ENCODE measurements around the gene FEZ2. TPM values are rescaled to one million over a fixed set of nuclear protein-coding genes. Genes with fewer than 3 reads are reported as not detected.

Gene FEZ2
- total and polyA plus RNA-seq, 2 of the 8 experiments (the other 6 are each of a cell fraction or from before 2014, with no cell fraction given), result 7.5 to 16.4 TPM

DNA sequence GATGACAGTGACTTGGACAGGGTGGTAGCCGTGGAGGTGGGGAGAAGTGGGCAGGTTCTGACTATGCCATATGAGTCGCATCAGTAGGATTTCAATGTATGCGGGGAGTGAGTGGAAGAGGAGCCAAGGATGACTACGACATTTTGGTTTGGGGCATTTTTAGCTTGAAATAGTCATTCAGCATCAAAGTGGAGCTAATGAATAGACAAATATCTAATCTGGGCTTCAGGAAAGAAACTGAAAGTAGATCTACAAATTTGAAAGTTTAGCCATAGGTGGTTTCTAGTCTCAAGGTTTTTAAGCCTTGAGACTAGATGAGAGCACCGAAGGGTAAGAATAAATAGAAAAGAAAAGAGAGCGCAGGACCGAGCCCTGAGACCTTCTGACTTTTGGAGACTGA is 58.3 kb downstream of the FEZ2 start:
- Histone ChIP-seq H3K4me3 (ENCODE audit: extremely low read depth in 1 of 4, insufficient read depth in 2 of 4, low read depth in 3 of 4, low read length in 4 of 4) (no peak overlapping the region), H3K9ac (replicated peaks in 1 of 4; ENCODE audit: extremely low read depth in 1 of 4, low read depth in 3 of 4, low read length in 3 of 4) (no peak overlapping the region), H3K23me2 (ENCODE audit: low read depth, low read length) (no peaks in the 10 kb centered on the region), H4K91ac (replicated peaks; ENCODE audit: insufficient read length, low read length) (no peak overlapping the region), H3K4me2 (ENCODE audit: insufficient read depth in 1 of 2, low read depth in 2 of 2, low read length in 2 of 2) (no peak overlapping the region), H3K14ac (ENCODE audit: insufficient read length) (no peak overlapping the region), H3K27ac (ENCODE audit: low read depth, low read length) (no peak overlapping the region), H2BK120ac (replicated peaks; ENCODE audit: low read depth, low read length) (no peak overlapping the region), H3K4me1 (replicated peaks in 1 of 4; ENCODE audit: control insufficient read depth in 3 of 4, insufficient read depth in 4 of 4, low read length in 3 of 4) (no peaks in the 10 kb centered on the region), H3K9me3 (ENCODE audit: insufficient read depth in 2 of 2, low read depth in 1 of 2, low read length in 1 of 2) (no peaks in the 10 kb centered on the region), H4K20me1 (replicated peaks in 1 of 2; ENCODE audit: control insufficient read depth in 1 of 2, insufficient read depth in 2 of 2, low read length in 2 of 2) (peaks cover 0 to 2% of the 10 kb centered on the region in 2 experiments), H2BK5ac (ENCODE audit: low read depth, low read length) (no peak overlapping the region), H3K79me1 (ENCODE audit: low read depth, low read length) (no peaks in the 10 kb centered on the region; the same call in 1 of the 2 replicates), H2BK20ac (ENCODE audit: low read length) (no peak overlapping the region), H2AFZ (ENCODE audit: low read length) (no peak overlapping the region), H2BK12ac (ENCODE audit: low read depth, low read length) (no peak overlapping the region), H3K79me2 (ENCODE audit: control insufficient read depth in 1 of 2, insufficient read depth in 2 of 2, low read length in 2 of 2) (no peaks in the 10 kb centered on the region), H3K4ac (replicated peaks; ENCODE audit: insufficient read length, low read depth, low read length) (no peak overlapping the region), H4K5ac (ENCODE audit: insufficient read length, low read depth, low read length) (no peak overlapping the region), H2BK15ac (ENCODE audit: low read length) (no peak overlapping the region), H3K27me3 (replicated peaks in 1 of 4; ENCODE audit: control insufficient read depth in 3 of 4, extremely low read depth in 1 of 4, insufficient read depth in 3 of 4, low read length in 3 of 4) (no peaks in the 10 kb centered on the region), H3K23ac (ENCODE audit: insufficient read length) (no peak overlapping the region), H3K56ac (replicated peaks; ENCODE audit: insufficient read length, low read depth, low read length) (no peak overlapping the region), H3K18ac (ENCODE audit: extremely low read depth, low read length) (no peak overlapping the region), H3K36me3 (ENCODE audit: control insufficient read depth in 2 of 4, insufficient read depth in 4 of 4, low read length in 3 of 4) (peaks cover 0 to 35% (median 18%) of the 10 kb centered on the region in 4 experiments; a peak in 7 of 8 replicates), H2AK5ac (ENCODE audit: low read depth, low read length) (no peak overlapping the region), H4K8ac (ENCODE audit: extremely low read depth, insufficient read depth, low read length) (no peak overlapping the region)
- POLR2A ChIA-PET (ENCODE audit: partially characterized antibody), result no interaction called here
- FAIRE-seq (no peak), DNase-seq (ENCODE audit: low read depth in 1 of 2, low spot score in 2 of 2) (no peak)
- WGBS, 2 experiments (ENCODE audit: extremely low coverage in 1 of 2, insufficient coverage in 1 of 2, insufficient read length in 1 of 2, insufficient replicate concordance in 2 of 2, low coverage in 1 of 2, low lambda C conversion rate in 2 of 2, missing lambda C conversion rate in 1 of 2), result 89% methylated on average over 7 of the region's 7 CpGs; no CpG with 5 or more reads in 1 of the 2 experiments
- CTCF ChIA-PET (ENCODE audit: partially characterized antibody), result interaction anchor here (0.6 to 1.2 kb wide), 4 partner anchors 9 to 125 kb away, joined by 3 to 4 read pairs (median 4); no protein-coding TSS in a partner anchor
- TF ChIP-seq FOSL1 (IDR thresholded peaks at IDR 0.05; ENCODE audit: insufficient read depth, low read depth, low read length) (no peak), SP4 (IDR thresholded peaks at IDR 0.05; ENCODE audit: low read length) (no peak), GTF2F1 (IDR thresholded peaks at IDR 0.05; ENCODE audit: borderline replicate concordance, low read depth, low read length) (no peak), POU5F1 (IDR thresholded peaks at IDR 0.05; ENCODE audit: low read depth, low read length) (no peak), CBX5 (IDR thresholded peaks at IDR 0.05; ENCODE audit: low read depth, low read length) (no peak), RAD21 (IDR thresholded peaks at IDR 0.05 in 1 of 2, conservative IDR thresholded peaks at IDR 0.05 in 1 of 2; ENCODE audit: low read depth in 2 of 2, low read length in 2 of 2) (no peak), CBX8 (IDR thresholded peaks at IDR 0.05; ENCODE audit: borderline replicate concordance, low read depth, low read length) (no peak), SUZ12 (IDR thresholded peaks at IDR 0.05; ENCODE audit: low read length) (no peak), SP2 (IDR thresholded peaks at IDR 0.05; ENCODE audit: low read length) (no peak), PHF8 (conservative IDR thresholded peaks at IDR 0.05; ENCODE audit: low read depth, low read length) (no peak)
- TF ChIP-seq, protein P1, sequence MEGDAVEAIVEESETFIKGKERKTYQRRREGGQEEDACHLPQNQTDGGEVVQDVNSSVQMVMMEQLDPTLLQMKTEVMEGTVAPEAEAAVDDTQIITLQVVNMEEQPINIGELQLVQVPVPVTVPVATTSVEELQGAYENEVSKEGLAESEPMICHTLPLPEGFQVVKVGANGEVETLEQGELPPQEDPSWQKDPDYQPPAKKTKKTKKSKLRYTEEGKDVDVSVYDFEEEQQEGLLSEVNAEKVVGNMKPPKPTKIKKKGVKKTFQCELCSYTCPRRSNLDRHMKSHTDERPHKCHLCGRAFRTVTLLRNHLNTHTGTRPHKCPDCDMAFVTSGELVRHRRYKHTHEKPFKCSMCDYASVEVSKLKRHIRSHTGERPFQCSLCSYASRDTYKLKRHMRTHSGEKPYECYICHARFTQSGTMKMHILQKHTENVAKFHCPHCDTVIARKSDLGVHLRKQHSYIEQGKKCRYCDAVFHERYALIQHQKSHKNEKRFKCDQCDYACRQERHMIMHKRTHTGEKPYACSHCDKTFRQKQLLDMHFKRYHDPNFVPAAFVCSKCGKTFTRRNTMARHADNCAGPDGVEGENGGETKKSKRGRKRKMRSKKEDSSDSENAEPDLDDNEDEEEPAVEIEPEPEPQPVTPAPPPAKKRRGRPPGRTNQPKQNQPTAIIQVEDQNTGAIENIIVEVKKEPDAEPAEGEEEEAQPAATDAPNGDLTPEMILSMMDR (IDR thresholded peaks at IDR 0.05; ENCODE audit: control extremely low read depth in 1 of 3, insufficient read depth in 1 of 3, low read depth in 1 of 3, low read length in 3 of 3), result no peak
